Measurements from ENCODE around the gene ROR2. TPM values are rescaled to one million over a fixed set of nuclear protein-coding genes. Genes with fewer than 3 reads are reported as not detected.
"Not testable (repeated sequence)": the region's sequence is repeated elsewhere in the genome, so short reads cannot be mapped to it uniquely, and the experiment has no call there.

Gene ROR2
- total RNA-seq, 1 donor from 2014 or later = not detected

DNA sequence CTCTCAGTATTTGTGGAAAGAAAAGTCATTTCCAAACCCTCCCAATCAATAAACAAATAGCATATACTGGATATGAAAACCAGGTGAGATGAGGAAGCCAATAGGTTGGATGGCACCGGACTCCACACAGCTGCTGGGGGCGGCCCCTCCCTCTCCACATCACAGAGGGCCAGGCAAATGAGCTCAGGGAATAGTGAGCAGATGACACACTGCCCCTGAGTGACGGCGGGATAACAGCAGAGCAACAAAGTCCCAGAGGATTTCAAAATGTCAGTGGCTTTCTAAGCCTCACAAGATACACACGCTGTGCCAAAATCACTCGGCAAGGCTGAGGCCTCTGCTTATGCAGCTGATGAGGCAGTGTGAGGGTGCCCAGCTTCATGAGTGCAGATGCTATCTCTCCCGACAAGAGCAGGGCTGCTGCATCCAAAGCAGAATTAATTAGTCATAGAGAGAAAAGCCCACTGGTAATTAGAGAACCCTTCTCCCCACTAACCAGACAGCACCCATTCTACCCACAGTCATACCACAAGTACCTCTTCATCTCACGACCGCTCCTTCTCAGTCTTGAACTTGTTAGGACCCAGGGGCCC lies 291.4 kb downstream of the ROR2 start:
- H3K27me3 Mint-ChIP-seq (ENCODE audit: low read depth) = peaks cover 11% of the 10 kb centered on the region
- no peaks in the 10 kb centered on the region for H3K9me3 Mint-ChIP-seq
- H3K36me3 Mint-ChIP-seq (ENCODE audit: low read depth) = no peaks in the 10 kb centered on the region
- H3K4me1 Mint-ChIP-seq (ENCODE audit: low read depth) = no peaks in the 10 kb centered on the region
- H3K27ac Mint-ChIP-seq = no peak overlapping the region
- DNase-seq (ENCODE audit: low spot score) = no peak
- no peak overlapping the region for H3K4me3 Mint-ChIP-seq (ENCODE audit: low read depth)
- intact Hi-C loops (cut with micrococcal nuclease) = no loop called here

DNA sequence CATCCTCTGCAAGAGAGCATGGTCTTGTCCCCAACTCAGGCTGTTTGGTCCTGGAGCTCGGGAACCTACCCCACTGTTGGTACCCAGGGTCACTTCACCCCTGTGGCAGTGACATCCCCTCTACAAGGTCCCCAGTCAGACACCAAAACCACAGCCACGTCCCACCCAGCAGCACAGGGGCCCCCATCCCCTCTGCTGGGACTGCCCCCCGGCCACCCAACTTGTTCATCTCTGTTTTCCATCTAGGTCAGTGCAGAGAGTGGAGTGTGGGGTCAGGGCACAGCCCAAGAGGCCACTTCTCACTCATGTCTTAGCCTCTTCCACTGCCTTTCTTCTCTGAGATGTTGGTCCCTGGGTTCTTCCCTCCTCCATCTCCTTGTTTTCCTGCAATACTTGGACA lies 292.5 kb downstream of the ROR2 start:
- H3K27me3 Mint-ChIP-seq (ENCODE audit: low read depth) = peaks cover 9% of the 10 kb centered on the region
- no peaks in the 10 kb centered on the region for H3K4me1 Mint-ChIP-seq (ENCODE audit: low read depth)
- H3K9me3 Mint-ChIP-seq = no peaks in the 10 kb centered on the region
- DNase-seq (ENCODE audit: low spot score) = no peak
- intact Hi-C loops (cut with micrococcal nuclease) = no loop called here
- H3K36me3 Mint-ChIP-seq (ENCODE audit: low read depth) = no peaks in the 10 kb centered on the region
- no peak overlapping the region for H3K4me3 Mint-ChIP-seq (ENCODE audit: low read depth)
- no peak overlapping the region for H3K27ac Mint-ChIP-seq

DNA sequence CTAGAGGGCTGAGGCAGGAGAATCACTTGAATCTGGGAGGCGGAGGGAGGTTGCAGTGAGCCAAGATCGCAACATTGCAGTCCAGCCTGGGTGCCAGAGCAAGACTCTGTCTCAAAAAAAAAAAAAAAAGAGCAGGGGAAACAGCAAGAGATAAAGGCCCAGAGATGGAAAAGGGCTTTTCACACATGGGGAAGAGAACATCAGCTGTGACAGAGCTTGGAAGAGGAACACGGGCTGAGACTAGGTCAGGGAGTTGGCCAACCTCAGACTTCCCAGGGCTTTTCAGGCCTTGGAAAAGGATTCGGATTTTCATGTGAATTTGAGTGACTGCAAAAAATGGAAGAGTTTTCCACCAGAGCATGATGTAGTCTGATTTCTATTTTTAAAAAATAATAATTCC lies 294.4 kb downstream of the ROR2 start:
- Mint-ChIP-seq H3K4me1 (ENCODE audit: low read depth) (no peaks in the 10 kb centered on the region), H3K4me3 (ENCODE audit: low read depth) (no peak overlapping the region), H3K27me3 (ENCODE audit: low read depth) (peaks cover 14% of the 10 kb centered on the region), H3K36me3 (ENCODE audit: low read depth) (no peaks in the 10 kb centered on the region), H3K9me3 (no peaks in the 10 kb centered on the region), H3K27ac (no peak overlapping the region)
- no peak for DNase-seq (ENCODE audit: low spot score)
- intact Hi-C loops (cut with micrococcal nuclease) = no loop called here

DNA sequence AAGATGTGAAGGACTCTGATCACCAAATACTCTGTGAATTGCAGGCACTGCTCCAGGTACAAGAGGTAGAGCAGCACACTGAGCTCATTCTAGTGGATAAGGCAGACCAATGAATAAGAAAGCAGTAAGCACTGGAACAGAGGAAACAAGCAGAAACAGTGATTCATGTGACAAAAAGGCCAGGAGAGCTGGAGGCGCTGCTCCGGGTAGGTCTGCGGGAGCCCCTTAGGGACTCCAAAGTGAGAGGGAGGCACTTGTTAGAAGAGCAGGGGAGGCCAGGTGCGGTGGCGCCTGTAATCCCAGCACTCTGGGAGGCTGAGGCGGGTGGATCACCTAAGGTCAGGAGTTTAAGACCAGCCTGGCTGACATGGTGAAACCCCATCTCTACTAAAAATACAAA lies 294.8 kb downstream of the ROR2 start:
- intact Hi-C loops (cut with micrococcal nuclease) = no loop called here
- no peaks in the 10 kb centered on the region for H3K4me1 Mint-ChIP-seq (ENCODE audit: low read depth)
- no peak overlapping the region for H3K27ac Mint-ChIP-seq
- H3K4me3 Mint-ChIP-seq (ENCODE audit: low read depth) = no peak overlapping the region
- H3K36me3 Mint-ChIP-seq (ENCODE audit: low read depth) = no peaks in the 10 kb centered on the region
- no peak for DNase-seq (ENCODE audit: low spot score)
- H3K9me3 Mint-ChIP-seq = no peaks in the 10 kb centered on the region
- peaks cover 17% of the 10 kb centered on the region for H3K27me3 Mint-ChIP-seq (ENCODE audit: low read depth)

DNA sequence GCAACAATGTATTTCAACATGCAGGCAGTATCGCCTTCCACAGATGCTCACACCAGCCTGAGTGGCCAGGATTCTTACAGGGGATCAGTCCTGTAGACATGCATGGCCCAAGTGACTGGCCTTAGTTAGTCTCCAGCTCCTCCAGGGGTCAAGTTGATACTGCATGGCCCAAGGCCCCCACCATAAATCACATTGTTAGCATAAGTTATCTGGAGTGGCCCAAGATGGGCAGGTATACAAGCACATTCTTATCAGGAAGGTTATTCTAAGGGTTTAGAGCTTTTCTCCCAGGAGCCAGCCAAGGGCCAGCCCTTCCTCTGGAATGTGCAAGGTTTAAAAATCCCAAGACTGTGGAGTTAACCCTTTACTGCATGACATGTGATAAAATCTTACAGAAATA lies 295.5 kb downstream of the ROR2 start:
- H3K4me1 Mint-ChIP-seq (ENCODE audit: low read depth) = no peaks in the 10 kb centered on the region
- no peaks in the 10 kb centered on the region for H3K36me3 Mint-ChIP-seq (ENCODE audit: low read depth)
- intact Hi-C loops (cut with micrococcal nuclease) = no loop called here
- H3K27ac Mint-ChIP-seq = no peak overlapping the region
- no peak for DNase-seq (ENCODE audit: low spot score)
- no peaks in the 10 kb centered on the region for H3K9me3 Mint-ChIP-seq
- no peak overlapping the region for H3K4me3 Mint-ChIP-seq (ENCODE audit: low read depth)
- peaks cover 21% of the 10 kb centered on the region for H3K27me3 Mint-ChIP-seq (ENCODE audit: low read depth)

DNA sequence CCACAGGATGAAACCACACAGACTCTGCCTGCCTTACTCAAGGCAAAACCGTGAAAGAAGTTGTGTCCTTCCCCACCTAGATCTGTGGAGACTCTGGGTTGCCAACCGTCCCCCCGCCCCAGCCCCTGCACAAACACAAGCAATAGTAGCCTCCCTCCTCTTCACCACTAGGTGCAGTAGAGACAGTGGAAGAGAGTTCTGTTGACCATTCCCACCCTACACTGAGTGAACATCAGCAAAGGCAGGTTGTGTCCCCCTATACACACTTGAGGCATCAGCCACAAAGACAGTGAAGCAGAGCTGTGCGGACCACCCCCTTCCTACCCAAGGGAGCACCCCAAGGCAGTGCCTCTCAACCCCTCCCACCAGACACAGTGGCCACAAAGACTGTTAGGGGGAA lies 302.7 kb downstream of the ROR2 start:
- no peaks in the 10 kb centered on the region for H3K4me1 Mint-ChIP-seq (ENCODE audit: low read depth)
- peaks cover 37% of the 10 kb centered on the region for H3K27me3 Mint-ChIP-seq (ENCODE audit: low read depth)
- intact Hi-C loops (cut with micrococcal nuclease) = no loop called here

DNA sequence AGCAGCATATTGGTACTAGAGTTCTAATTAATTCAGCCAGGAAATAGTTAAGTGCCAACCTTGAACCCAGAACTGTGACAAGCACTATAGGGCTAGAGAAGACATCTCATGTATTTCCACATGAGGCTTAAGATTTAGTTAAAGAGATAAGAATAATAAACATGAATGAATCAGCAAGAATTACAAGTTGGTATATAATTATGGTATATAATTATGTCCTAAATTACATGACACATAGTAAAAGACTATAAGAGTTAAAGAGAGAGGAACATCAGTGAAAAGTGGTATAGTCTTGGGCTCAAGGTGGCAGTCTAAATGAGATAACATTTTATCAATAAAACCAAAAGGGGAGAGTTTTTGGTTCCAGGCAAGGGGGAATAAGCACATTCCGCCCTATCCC lies 303.3 kb downstream of the ROR2 start:
- Mint-ChIP-seq H3K27ac (no peak overlapping the region), H3K4me3 (ENCODE audit: low read depth) (no peak overlapping the region), H3K27me3 (ENCODE audit: low read depth) (peaks cover 36% of the 10 kb centered on the region), H3K9me3 (no peaks in the 10 kb centered on the region), H3K36me3 (ENCODE audit: low read depth) (no peaks in the 10 kb centered on the region), H3K4me1 (ENCODE audit: low read depth) (no peaks in the 10 kb centered on the region)
- intact Hi-C loops (cut with micrococcal nuclease) = no loop called here
- DNase-seq (ENCODE audit: low spot score) = no peak

More for the DNA sequence above, 302.7 kb downstream of the ROR2 start:
- no peak for DNase-seq (ENCODE audit: low spot score)
- Mint-ChIP-seq H3K27ac (no peak overlapping the region), H3K36me3 (ENCODE audit: low read depth) (no peaks in the 10 kb centered on the region), H3K9me3 (no peaks in the 10 kb centered on the region), H3K4me3 (ENCODE audit: low read depth) (no peak overlapping the region)

DNA sequence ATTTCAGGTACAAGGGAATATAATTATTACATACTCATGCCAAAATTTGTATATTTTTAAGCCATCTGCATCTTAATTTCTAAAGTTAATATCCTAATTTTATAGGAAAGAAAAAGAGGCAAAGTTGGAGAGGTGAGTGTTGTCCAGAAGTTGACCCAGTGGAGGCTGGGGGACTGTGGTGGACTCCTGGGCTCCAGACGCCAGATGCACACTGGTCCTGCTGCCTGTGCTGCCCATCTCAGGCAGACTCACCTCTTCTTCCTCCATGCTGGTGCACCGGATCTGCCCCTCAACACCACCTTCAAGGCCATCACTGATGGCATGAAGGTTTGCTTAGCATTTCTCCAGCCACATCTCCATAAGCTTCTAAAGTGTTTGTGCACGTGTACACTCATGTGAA lies 305.6 kb downstream of the ROR2 start:
- Mint-ChIP-seq H3K27me3 (ENCODE audit: low read depth) (peaks cover 29% of the 10 kb centered on the region), H3K36me3 (ENCODE audit: low read depth) (no peaks in the 10 kb centered on the region), H3K27ac (no peak overlapping the region), H3K4me3 (ENCODE audit: low read depth) (no peak overlapping the region), H3K4me1 (ENCODE audit: low read depth) (no peaks in the 10 kb centered on the region), H3K9me3 (no peaks in the 10 kb centered on the region)
- no peak for DNase-seq (ENCODE audit: low spot score)
- intact Hi-C loops (cut with micrococcal nuclease) = no loop called here

DNA sequence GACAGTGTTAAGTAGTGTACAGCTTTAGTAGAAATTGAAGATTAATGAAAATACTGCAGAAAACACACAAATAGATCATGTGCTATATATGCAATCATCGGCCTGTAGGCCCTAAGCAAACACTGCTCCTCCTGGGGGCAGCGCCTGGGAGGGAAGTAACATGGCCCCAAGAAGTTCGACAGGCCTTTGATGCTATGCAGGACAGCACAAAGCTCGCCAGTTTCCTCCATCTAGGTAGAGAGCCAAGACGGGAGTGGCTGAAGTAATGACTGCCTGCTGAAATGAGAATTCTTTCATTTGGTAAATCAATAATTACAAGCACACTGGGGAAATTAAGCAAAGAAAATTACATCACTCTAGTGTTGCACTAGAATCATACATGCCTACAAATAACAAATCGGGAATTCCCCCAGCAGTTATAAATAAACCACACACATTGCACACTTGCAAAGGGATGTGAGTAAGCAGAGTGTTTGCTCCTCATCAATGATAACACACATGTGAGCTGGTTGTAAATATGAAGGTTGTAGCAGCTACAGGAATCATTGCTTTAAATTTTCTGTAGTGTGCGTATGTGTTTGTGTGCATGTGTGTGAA lies 306.4 kb downstream of the ROR2 start:
- Mint-ChIP-seq H3K4me1 (ENCODE audit: low read depth) (no peaks in the 10 kb centered on the region), H3K9me3 (no peaks in the 10 kb centered on the region), H3K36me3 (ENCODE audit: low read depth) (no peaks in the 10 kb centered on the region), H3K27ac (no peak overlapping the region), H3K27me3 (ENCODE audit: low read depth) (peaks cover 24% of the 10 kb centered on the region), H3K4me3 (ENCODE audit: low read depth) (no peak overlapping the region)
- DNase-seq (ENCODE audit: low spot score) = no peak
- intact Hi-C loops (cut with micrococcal nuclease) = no loop called here

DNA sequence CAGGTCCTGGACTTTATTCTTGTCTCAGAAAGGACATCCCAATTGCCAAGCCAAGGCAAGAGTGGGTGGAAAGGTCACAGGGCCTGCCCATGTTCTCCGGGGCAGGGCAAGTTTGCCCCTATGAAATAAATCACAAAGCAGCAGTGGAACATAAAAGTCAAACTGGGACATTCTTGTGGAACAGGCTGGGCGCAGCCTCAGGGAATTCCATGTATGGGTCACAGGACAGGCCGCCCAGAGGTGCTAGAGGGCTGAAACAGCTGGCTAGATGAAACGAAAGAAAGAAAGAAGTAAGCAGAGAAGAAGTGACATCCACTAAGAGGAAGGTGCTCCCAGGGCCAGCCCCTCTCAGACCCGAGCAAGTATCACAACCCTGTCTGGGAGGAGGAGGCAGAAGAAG lies 307.3 kb downstream of the ROR2 start:
- no peak for DNase-seq (ENCODE audit: low spot score)
- Mint-ChIP-seq H3K36me3 (ENCODE audit: low read depth) (no peaks in the 10 kb centered on the region), H3K9me3 (no peaks in the 10 kb centered on the region), H3K4me3 (ENCODE audit: low read depth) (no peak overlapping the region), H3K27me3 (ENCODE audit: low read depth) (peaks cover 28% of the 10 kb centered on the region), H3K27ac (no peak overlapping the region), H3K4me1 (ENCODE audit: low read depth) (no peaks in the 10 kb centered on the region)
- intact Hi-C loops (cut with micrococcal nuclease) = no loop called here

DNA sequence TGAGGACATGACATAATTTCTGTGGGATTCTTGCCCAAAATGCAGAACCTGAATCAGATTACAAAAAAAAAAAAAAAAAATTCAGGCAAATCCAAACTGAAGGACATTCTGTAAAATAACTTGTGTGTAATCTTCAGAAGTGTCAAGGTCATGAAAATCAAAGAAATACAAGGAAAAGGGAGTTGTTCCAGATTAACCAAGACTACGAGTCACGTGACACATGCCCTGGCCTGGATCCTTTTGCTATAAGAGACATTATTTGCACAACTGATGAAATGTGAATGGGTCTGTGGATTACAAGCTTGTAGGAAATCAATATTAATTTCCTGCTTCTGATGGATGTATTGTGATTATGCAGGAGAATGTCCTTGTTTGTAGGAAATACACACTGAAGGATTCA lies 309.6 kb downstream of the ROR2 start:
- intact Hi-C loops (cut with micrococcal nuclease) = no loop called here
- Mint-ChIP-seq H3K36me3 (ENCODE audit: low read depth) (no peaks in the 10 kb centered on the region), H3K4me3 (ENCODE audit: low read depth) (no peak overlapping the region), H3K4me1 (ENCODE audit: low read depth) (no peaks in the 10 kb centered on the region), H3K9me3 (no peaks in the 10 kb centered on the region), H3K27me3 (ENCODE audit: low read depth) (peaks cover 19% of the 10 kb centered on the region), H3K27ac (no peak overlapping the region)
- DNase-seq (ENCODE audit: low spot score) = no peak

DNA sequence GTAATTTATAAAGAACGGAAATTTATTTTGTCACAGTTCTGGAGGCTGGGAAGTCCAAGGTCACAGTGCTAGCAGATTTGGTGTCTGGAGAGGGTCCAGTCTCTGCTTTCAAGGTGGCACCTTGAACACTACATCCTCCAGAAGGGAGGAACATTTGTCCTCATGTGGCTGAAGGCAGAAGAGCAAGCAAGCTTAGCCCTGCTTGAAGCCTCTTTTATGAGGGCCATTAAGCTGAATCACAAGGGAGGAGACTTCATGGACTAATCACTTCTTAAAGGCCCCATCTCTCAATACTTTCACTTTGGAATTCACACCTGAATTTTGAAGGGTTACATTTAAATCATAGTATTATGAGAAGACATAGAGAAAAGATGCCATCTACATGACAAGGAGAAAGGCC lies 311.0 kb downstream of the ROR2 start:
- Mint-ChIP-seq H3K27me3 (ENCODE audit: low read depth) (peaks cover 21% of the 10 kb centered on the region), H3K4me1 (ENCODE audit: low read depth) (no peaks in the 10 kb centered on the region), H3K27ac (no peak overlapping the region), H3K4me3 (ENCODE audit: low read depth) (no peak overlapping the region), H3K36me3 (ENCODE audit: low read depth) (no peaks in the 10 kb centered on the region), H3K9me3 (no peaks in the 10 kb centered on the region)
- no peak for DNase-seq (ENCODE audit: low spot score)
- intact Hi-C loops (cut with micrococcal nuclease) = no loop called here

DNA sequence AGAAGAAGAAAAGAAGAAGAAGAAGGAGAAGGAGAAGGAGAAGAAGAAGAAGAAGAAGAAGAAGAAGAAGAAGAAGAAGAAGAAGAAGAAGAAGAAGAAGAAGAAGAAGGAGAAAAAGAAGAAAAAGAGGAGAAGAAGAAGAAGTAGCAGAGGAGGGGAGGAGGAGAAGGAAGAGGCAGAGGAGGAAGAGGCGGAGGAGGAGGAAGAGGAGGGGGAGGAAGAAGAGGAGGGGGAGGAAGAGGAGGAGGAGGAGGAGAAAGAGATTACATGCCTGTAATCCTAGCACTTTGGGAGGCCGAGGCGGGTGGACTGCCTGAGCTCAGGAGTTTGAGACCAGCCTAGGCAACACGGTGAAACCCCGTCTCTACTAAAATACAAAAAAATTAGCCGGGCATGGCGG lies 315.2 kb downstream of the ROR2 start:
- H3K36me3 Mint-ChIP-seq (ENCODE audit: low read depth) = not testable (repeated sequence)

DNA sequence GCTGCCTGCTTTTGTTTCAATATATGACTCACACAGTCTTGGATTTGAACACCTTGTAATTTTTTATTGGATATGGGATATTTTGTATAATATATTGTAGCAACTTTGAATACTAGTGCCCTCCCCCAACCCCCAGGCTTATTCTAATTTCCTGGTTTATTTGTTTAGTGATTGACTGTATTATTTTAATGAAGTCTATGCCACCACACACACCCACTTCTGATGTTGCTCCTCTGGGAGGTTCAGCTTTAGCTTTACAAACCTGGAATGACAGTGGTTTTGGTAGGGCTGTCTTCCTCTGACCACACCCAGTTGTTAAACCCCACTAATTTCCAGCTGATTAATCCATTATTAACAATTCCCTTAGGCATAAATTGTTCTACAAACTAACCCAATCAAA lies 320.3 kb downstream of the ROR2 start:
- no peak for DNase-seq (ENCODE audit: low spot score)
- H3K4me3 Mint-ChIP-seq (ENCODE audit: low read depth) = no peak overlapping the region
- H3K36me3 Mint-ChIP-seq (ENCODE audit: low read depth) = no peaks in the 10 kb centered on the region
- no peaks in the 10 kb centered on the region for H3K9me3 Mint-ChIP-seq
- intact Hi-C loops (cut with micrococcal nuclease) = no loop called here
- H3K4me1 Mint-ChIP-seq (ENCODE audit: low read depth) = no peaks in the 10 kb centered on the region
- H3K27me3 Mint-ChIP-seq (ENCODE audit: low read depth) = peaks cover 41% of the 10 kb centered on the region
- H3K27ac Mint-ChIP-seq = no peak overlapping the region

More for the DNA sequence above, 315.2 kb downstream of the ROR2 start:
- H3K27ac Mint-ChIP-seq; H3K4me3 Mint-ChIP-seq (ENCODE audit: low read depth); DNase-seq (ENCODE audit: low spot score); intact Hi-C loops (cut with micrococcal nuclease); H3K9me3 Mint-ChIP-seq; H3K4me1 Mint-ChIP-seq (ENCODE audit: low read depth): not testable (repeated sequence)
- H3K27me3 Mint-ChIP-seq (ENCODE audit: low read depth) = peaks cover 37% of the 10 kb centered on the region

Data from activated T-helper 2 cell treated with anti-CD3 and anti-CD28 coated beads, Interferon-gamma antibody, Interleukin-2, Interleukin-4, amounts not matched to agents 10 μg/mL and 5 μg/mL and 100 μg/mL, durations not matched to agents 14 hours and 24 hours and 36 hours (primary cell).